Loucy (cell line): ENCODE measurements around the gene NFATC1.

Source experiments
- CTCF ChIP-seq: fragments of 200-600 bp; sonication (generic); conservative IDR thresholded peaks from 2 replicates; pipeline ENCODE4 v1.5.1; 2014; ENCODE audit warnings: mild to moderate bottlenecking, antibody characterized with exemption, low read length
- EZH2phosphoT487 ChIP-seq: fragments of 200-600 bp; IDR thresholded peaks from 2 replicates; pipeline ENCODE4 v1.6.1; 2018; ENCODE audit warnings: antibody characterized with exemption, mild to moderate bottlenecking, moderate library complexity, borderline replicate concordance

GRCh38 chr18:79449551-79450288 is 54.0 kb downstream of the NFATC1 start:
- TF ChIP-seq EZH2phosphoT487 (no peak), CTCF (no peak)
